ENCODE measurements around the gene MAPKAPK3. TPM values are rescaled to one million over a fixed set of nuclear protein-coding genes. Genes with fewer than 3 reads are reported as not detected.
A peak's percentile ranks its signal among the peaks of the same experiment; 100 is the strongest.

Gene MAPKAPK3
- total RNA-seq, 1 donor from 2014 or later, result 38.1 TPM

- no peak overlapping the region for H3K4me3 ChIP-seq
- peak overlapping the region; percentile 5 for H3K27ac ChIP-seq
- no peaks in the 10 kb centered on the region for H3K9me3 ChIP-seq
- peaks cover 0 to 18% of the 10 kb centered on the region in 2 donors for H3K36me3 ChIP-seq
- no peak for DNase-seq (ENCODE audit: extremely low spot score in 2 of 2)
- no peak for TF ChIP-seq POLR2A (IDR thresholded peaks at IDR 0.05)
- no peak for TF ChIP-seq POLR2AphosphoS5 (IDR thresholded peaks at IDR 0.05; ENCODE audit: insufficient read depth in 1 of 2, low read depth in 1 of 2)
- TF ChIP-seq CTCF (IDR thresholded peaks at IDR 0.05), result no peak
- no peaks in the 10 kb centered on the region for H3K27me3 ChIP-seq
- peaks cover 24% of the 10 kb centered on the region for H3K4me1 ChIP-seq
- intact Hi-C loops (cut with DNase I), result no loop called here
These were observed 41.6 kb upstream of the MAPKAPK3 start for GRCh38 chr3:50575372-50575771.

- Histone ChIP-seq H3K27ac (no peak overlapping the region), H3K36me3 (peaks cover 0 to 18% of the 10 kb centered on the region in 2 donors), H3K27me3 (no peaks in the 10 kb centered on the region), H3K9me3 (no peaks in the 10 kb centered on the region), H3K4me3 (no peak overlapping the region), H3K4me1 (peaks cover 4% of the 10 kb centered on the region)
- no peak for TF ChIP-seq POLR2AphosphoS5 (IDR thresholded peaks at IDR 0.05; ENCODE audit: insufficient read depth in 1 of 2, low read depth in 1 of 2)
- TF ChIP-seq CTCF (IDR thresholded peaks at IDR 0.05), result no peak
- TF ChIP-seq POLR2A (IDR thresholded peaks at IDR 0.05), result no peak
- no peak for DNase-seq (ENCODE audit: extremely low spot score in 2 of 2)
- intact Hi-C loops (cut with DNase I), result no loop called here
These were observed 39.6 kb upstream of the MAPKAPK3 start for GRCh38 chr3:50577348-50577747.

- TF ChIP-seq POLR2A (IDR thresholded peaks at IDR 0.05), result no peak
- TF ChIP-seq CTCF (IDR thresholded peaks at IDR 0.05), result no peak
- no peak for TF ChIP-seq POLR2AphosphoS5 (IDR thresholded peaks at IDR 0.05; ENCODE audit: insufficient read depth in 1 of 2, low read depth in 1 of 2)
- H3K36me3 ChIP-seq, result peaks cover 0 to 18% of the 10 kb centered on the region in 2 donors
- no peaks in the 10 kb centered on the region for H3K27me3 ChIP-seq
- H3K4me1 ChIP-seq, result no peaks in the 10 kb centered on the region
- H3K4me3 ChIP-seq, result no peak overlapping the region
- no peak overlapping the region for H3K27ac ChIP-seq
- no peaks in the 10 kb centered on the region for H3K9me3 ChIP-seq
- DNase-seq (ENCODE audit: extremely low spot score in 2 of 2), result no peak
- intact Hi-C loops (cut with DNase I), result no loop called here
These were observed 36.1 kb upstream of the MAPKAPK3 start for GRCh38 chr3:50580683-50581458.

GRCh38 chr3:50581459-50581842 is 35.5 kb upstream of the MAPKAPK3 start:
- peaks cover 0 to 17% of the 10 kb centered on the region in 2 donors for H3K36me3 ChIP-seq
- no peaks in the 10 kb centered on the region for H3K27me3 ChIP-seq
- DNase-seq (ENCODE audit: extremely low spot score in 2 of 2), result no peak
- intact Hi-C loops (cut with DNase I), result no loop called here
- H3K4me1 ChIP-seq, result no peaks in the 10 kb centered on the region
- no peak overlapping the region for H3K27ac ChIP-seq
- H3K9me3 ChIP-seq, result no peaks in the 10 kb centered on the region
- H3K4me3 ChIP-seq, result no peak overlapping the region
- TF ChIP-seq CTCF (IDR thresholded peaks at IDR 0.05) (no peak), POLR2A (IDR thresholded peaks at IDR 0.05) (no peak), POLR2AphosphoS5 (IDR thresholded peaks at IDR 0.05; ENCODE audit: insufficient read depth in 1 of 2, low read depth in 1 of 2) (no peak)

- no peak for DNase-seq (ENCODE audit: extremely low spot score in 2 of 2)
- Histone ChIP-seq H3K4me1 (no peaks in the 10 kb centered on the region), H3K27me3 (no peaks in the 10 kb centered on the region), H3K9me3 (no peaks in the 10 kb centered on the region), H3K27ac (no peak overlapping the region), H3K36me3 (peaks cover 0 to 10% of the 10 kb centered on the region in 2 donors), H3K4me3 (no peak overlapping the region)
- TF ChIP-seq CTCF (IDR thresholded peaks at IDR 0.05) (no peak), POLR2A (IDR thresholded peaks at IDR 0.05) (no peak), POLR2AphosphoS5 (IDR thresholded peaks at IDR 0.05; ENCODE audit: insufficient read depth in 1 of 2, low read depth in 1 of 2) (no peak)
- intact Hi-C loops (cut with DNase I), result no loop called here
These were observed 34.9 kb upstream of the MAPKAPK3 start for GRCh38 chr3:50582083-50582482.

All from vagina (tissue), 2 donors.